CD4-positive, alpha-beta T cell treated with Interleukin-6 at 100 ng/mL for 8 hours (primary cell): ENCODE results near the gene MAGEA10.
"Not testable (repeated sequence)": the region's sequence is repeated elsewhere in the genome, so short reads cannot be mapped to it uniquely, and the experiment has no call there.

Source experiments
- DNase-seq: peaks from one replicate; pipeline ENCODE4 v3.0.0-alpha.2; 2020; ENCODE audit warnings: mixed read lengths, low spot score

MAGEA10 gene

GRCh38 chrX:152138388-152138784 is at the start of gene MAGEA10:
Gene MAGEA10, minus strand, starts transcription at chrX:152138577. Its CDS starts 2,957 bp downstream, at chrX:152135620.
- no peak for DNase-seq

GRCh38 chrX:152177497-152178269 is 39.3 kb upstream of the MAGEA10 start:
- DNase-seq: no peak

- no peak for DNase-seq
Measured at GRCh38 chrX:152177052-152177451, 38.7 kb upstream of the MAGEA10 start.

- DNase-seq: not testable (repeated sequence)
Measured at GRCh38 chrX:152175892-152176291, 37.5 kb upstream of the MAGEA10 start.

GRCh38 chrX:152173923-152174322 is 35.5 kb upstream of the MAGEA10 start:
- DNase-seq: not testable (repeated sequence)

- DNase-seq: no peak
Measured at GRCh38 chrX:152170621-152171020, 32.2 kb upstream of the MAGEA10 start.

- DNase-seq: no peak
Measured at GRCh38 chrX:152165033-152165743, 26.8 kb upstream of the MAGEA10 start.

- DNase-seq: no peak
Measured at GRCh38 chrX:152157042-152157441, 18.7 kb upstream of the MAGEA10 start.

GRCh38 chrX:152155766-152156310 is 17.5 kb upstream of the MAGEA10 start:
- DNase-seq: no peak

GRCh38 chrX:152154050-152154449 is 15.7 kb upstream of the MAGEA10 start:
- DNase-seq: no peak

GRCh38 chrX:152151256-152151655 is 12.9 kb upstream of the MAGEA10 start:
- DNase-seq: no peak

GRCh38 chrX:152149648-152150047 is 11.3 kb upstream of the MAGEA10 start:
- DNase-seq: no peak

GRCh38 chrX:152139589-152139988 is 1.2 kb upstream of the MAGEA10 start:
- DNase-seq: no peak

GRCh38 chrX:152137771-152138387 is 498 bp downstream of the MAGEA10 start:
- DNase-seq: no peak

- no peak for DNase-seq
Measured at GRCh38 chrX:152136312-152136711, 2.1 kb downstream of the MAGEA10 start.

GRCh38 chrX:152131525-152131924 is 6.9 kb downstream of the MAGEA10 start:
- DNase-seq: no peak

- DNase-seq: not testable (repeated sequence)
Measured at GRCh38 chrX:152129069-152129844, 9.1 kb downstream of the MAGEA10 start.

- no peak for DNase-seq
Measured at GRCh38 chrX:152117305-152117704, 21.1 kb downstream of the MAGEA10 start.

- no peak for DNase-seq
Measured at GRCh38 chrX:152108527-152108926, 29.9 kb downstream of the MAGEA10 start.

GRCh38 chrX:152103866-152104265 is 34.5 kb downstream of the MAGEA10 start:
- no peak for DNase-seq

GRCh38 chrX:152086141-152086540 is 52.2 kb downstream of the MAGEA10 start:
- no peak for DNase-seq
